HG03457 (cell line): ENCODE measurements around the gene PBLD.
A peak's percentile ranks its signal among the peaks of the same experiment; 100 is the strongest.
"Not testable (repeated sequence)": the region's sequence is repeated elsewhere in the genome, so short reads cannot be mapped to it uniquely, and the experiment has no call there.

Experiments
- ATAC-seq: cut with Tn5 transposase; IDR thresholded peaks from one replicate; pipeline ENCODE4 v1.9.1; 2021; ENCODE audit warnings: moderate number of reproducible peaks; ENCODE audit not compliant: unreplicated experiment

Gene PBLD

DNA sequence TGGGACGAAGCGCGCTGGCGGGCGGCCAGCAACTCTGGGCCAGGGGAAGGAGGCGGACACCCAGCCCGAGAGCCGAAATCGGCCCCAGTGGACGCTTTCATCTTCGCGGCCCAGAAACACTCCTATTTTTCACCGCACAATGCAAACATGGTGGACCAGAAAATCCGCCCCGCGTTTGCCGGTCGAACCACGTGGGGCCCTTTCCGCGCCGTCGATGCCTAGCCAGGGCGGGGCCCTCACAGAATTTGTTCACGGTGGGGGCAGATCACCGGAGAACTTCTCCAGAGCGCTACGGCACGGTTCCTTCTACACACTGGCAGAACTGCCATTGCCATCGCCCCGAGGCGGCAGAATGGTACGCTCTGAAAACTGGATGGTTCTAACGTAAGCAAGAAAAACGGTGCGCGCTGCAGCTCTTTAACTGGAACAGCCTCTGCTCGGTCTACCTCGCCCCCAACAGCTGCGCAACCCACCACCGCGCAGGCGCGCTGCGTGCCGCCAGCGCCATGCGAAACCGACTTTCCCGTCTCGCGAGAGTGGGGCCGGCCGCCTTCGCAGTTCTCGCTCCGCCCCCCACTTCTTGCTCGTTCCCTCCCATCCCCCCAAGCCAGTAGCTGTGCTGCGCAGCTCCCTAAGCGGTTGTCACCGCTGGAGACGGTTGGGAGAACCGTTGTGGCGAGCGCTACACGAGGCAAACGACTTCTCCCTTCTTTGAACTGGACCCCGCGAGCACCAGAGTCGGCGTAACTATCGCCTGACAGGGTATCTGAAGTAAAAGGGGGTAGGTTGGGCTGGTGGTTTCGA lies 1.1 kb downstream of the PBLD start, which contains the start of gene HNRNPH3:
Gene HNRNPH3, plus strand, starts transcription at position 610 of the 804 bp plus-strand sequence. CDS start 5,158 bp downstream, outside the sequence.
- ATAC-seq: peak; percentile 72

DNA sequence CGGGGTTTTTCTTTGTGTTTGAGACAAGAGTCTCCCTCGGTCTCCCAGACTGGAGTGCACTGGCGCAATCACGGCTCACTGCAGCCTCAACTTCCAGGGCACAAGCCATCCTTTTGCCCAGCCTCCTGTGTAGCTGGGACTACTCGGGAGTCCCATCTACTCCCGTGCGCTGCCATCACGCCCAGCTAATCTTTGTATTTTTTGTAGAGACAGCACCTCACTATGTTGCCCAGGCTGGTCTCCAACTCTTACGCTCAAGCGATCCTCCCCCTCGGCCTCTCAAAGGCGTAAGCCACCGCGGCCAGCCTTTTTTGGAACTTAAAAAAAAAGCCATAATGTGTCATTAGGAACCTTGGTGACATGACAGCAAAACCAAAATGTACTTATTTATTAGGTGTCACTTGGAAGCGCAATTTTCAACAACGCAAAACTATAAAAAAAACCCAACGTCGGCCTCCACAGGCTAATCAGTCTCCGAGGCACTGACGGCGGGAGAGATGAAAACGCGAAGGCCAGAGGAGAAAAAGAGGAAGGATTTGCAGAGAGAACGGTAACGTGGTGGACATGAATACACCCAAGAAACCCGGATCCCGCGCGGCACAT lies 1.8 kb downstream of the PBLD start:
- no peak for ATAC-seq

DNA sequence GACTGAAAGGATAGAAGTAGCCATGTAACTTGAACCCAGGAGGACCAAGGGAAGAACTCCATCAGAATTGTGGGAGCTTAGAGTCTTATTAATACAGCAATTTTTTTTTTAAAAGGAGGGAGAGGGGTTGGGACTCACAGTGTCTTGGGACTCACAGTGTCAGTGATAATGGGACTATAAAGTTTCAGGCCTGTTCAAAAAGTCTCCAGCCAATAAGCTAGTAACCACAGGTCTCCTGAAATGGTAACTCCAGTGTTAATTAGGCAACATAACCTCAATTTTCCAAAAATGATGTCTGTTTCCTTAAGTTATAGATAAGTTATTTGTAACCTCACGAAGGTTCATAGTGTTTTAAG lies 3.2 kb downstream of the PBLD start:
- ATAC-seq: no peak

GRCh38 chr10:68327889-68328786 lies 4.6 kb downstream of the PBLD start:
- ATAC-seq: no peak

DNA sequence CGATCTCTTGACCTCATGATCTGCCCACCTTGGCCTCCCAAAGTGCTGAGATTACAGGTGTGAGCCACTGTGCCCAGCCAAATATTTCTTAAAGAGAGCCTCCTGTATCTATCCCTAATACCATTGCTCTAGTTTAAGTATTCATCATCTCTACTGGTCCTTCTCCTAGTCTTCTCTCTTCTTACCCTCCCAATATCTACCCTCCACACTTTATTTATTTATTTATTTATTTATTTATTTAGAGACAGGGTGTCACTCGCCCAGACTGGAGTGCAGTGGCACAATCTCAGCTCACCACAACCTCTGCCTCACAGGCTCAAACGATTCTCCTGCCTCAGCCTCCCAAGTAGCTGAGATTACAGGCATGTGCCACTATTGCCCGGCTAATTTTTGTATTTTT lies 8.3 kb downstream of the PBLD start:
- ATAC-seq: not testable (repeated sequence)

GRCh38 chr10:68318331-68319059 lies 14.2 kb downstream of the PBLD start:
- no peak for ATAC-seq

DNA sequence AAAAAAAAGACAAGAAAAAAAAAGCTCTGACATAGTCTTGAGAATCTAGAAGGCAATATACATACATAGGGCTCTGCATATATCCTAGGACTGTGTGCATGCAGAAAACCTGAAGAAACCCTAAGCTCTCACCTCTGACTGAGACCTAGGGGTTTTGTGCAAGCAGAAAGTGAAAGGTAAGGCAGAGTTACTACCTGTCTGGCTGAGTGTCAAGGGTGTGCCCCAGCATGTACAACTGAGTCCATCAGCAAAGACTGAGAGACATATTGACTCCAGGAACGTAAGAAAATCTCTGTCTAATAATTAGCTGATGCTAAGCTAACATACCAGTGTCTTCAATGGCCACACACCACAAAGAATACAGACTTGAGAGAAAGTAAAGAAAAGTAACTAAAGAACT lies 17.1 kb downstream of the PBLD start:
- ATAC-seq: no peak

- not testable (repeated sequence) for ATAC-seq
Measured at GRCh38 chr10:68314930-68315329, 17.8 kb downstream of the PBLD start.

- no peak for ATAC-seq
Measured at GRCh38 chr10:68310531-68310930, 22.2 kb downstream of the PBLD start.

GRCh38 chr10:68305854-68306253 lies 26.9 kb downstream of the PBLD start:
- ATAC-seq: no peak

DNA sequence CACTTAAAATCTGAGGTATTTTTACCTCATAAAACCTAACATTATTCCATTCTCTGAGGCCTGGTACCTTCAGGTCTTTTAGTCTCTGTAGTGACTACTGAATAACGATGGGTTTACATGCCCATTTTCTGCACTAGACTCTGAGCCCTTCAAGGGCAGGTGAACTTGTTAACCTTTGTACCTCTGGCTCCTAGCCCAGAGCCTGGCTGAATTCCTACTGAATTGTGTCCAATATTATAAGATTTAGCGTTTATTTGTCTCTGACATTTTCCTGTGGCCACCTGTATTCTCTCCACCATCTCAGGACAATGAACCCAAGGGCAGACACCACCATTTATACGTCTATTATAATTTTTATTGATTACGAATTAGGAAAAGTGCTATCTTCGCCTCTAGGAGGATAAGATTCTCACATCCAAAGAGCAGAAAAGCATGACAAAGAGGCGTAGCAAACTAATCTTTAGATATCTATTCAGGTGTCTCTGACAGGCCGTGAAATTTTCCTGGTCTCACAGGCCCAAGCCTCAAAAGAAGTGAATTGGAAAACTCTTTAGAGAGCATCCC lies 28.8 kb downstream of the PBLD start:
- no peak for ATAC-seq

GRCh38 chr10:68302871-68303270 lies 29.9 kb downstream of the PBLD start:
- ATAC-seq: no peak

DNA sequence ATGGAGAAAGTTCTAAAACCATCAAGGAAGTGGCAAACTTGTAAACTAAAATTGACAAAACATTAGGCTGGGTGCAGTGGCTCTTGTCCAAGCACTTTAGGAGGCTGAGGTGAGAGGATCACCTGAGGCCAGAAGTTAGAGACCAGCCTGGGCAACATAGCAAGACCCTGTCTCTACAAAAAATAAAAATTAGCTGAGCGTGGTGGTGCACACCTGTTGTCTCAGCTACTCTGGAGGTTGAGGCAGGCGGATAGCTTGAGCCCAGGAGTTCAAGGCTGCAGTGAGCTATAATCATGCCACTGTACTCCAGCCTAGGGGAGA lies 30.3 kb downstream of the PBLD start:
- no peak for ATAC-seq

- ATAC-seq: peak; percentile 53
Measured at GRCh38 chr10:68301790-68302502, 30.8 kb downstream of the PBLD start.

GRCh38 chr10:68301301-68301700 lies 31.4 kb downstream of the PBLD start:
- ATAC-seq: no peak

DNA sequence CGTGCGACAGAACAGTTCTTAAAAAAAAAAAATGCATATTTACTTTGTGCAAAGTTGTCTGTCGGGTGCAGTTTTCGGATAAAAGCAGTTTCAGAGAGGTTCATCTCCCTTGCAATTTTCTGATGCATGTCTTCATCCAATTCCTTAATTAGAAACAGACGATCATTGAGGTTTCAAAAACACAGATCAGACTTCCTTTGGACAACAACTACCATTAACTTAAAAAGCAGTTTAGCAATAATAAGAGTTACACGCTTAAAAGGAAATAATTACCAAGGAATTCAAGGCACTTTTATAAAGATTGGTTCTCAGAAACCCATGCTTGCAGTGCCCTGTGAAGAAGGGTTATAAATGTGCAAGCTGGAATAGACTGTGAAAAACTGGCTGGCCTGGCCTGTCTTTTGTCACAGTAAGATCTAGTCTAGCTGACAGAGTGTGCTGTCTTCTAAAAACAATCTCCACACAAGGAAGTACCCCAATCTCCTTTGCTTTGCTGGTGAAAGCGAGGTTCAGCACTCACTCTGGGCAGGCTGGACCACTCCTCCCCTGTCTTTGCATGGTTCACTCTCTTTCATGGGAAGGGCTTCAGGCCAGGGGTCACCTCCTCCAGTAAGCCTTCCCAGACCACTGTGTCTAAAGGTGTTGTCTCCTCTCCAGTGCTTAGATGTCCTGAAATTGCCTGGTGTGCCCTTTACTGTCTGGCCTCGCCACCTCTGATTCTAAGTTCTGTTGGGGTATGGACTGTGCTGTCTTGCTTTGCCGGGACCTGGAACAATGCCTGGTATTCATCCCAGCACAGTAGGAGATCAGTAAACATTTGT lies 35.7 kb downstream of the PBLD start:
- no peak for ATAC-seq

DNA sequence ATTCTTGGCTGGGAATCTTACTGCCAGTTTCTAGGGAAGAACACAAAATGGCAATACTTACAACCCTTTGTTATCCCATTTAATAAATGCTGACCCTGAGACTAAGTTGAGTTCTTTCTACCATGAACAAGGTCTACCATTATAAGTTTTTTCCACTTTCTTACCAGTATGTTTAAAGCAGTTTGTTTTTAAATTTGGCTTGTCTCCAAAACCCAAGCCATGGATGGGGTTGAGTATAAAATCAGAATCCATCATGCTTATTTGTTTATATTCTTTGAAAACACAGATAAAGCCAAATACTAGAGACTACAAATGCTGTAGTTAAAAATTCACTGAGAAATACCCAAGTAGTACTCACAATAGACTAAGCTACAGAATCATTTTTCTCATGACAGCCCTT lies 42.0 kb downstream of the PBLD start:
- ATAC-seq: no peak

- ATAC-seq: no peak
Measured at GRCh38 chr10:68288717-68289116, 44.0 kb downstream of the PBLD start.
